Measurements from ENCODE around the gene INPP5K. TPM values are rescaled to one million over a fixed set of nuclear protein-coding genes. Genes with fewer than 3 reads are reported as not detected.
"Not testable (repeated sequence)": the region's sequence is repeated elsewhere in the genome, so short reads cannot be mapped to it uniquely, and the experiment has no call there.

Gene INPP5K
- total RNA-seq, 1 experiment from 2014 or later: 27.3 TPM

- DNase-seq (ENCODE audit: low read depth): no peak
Measured at GRCh38 chr17:1548032-1548431, 31.6 kb upstream of the INPP5K start.

DNA sequence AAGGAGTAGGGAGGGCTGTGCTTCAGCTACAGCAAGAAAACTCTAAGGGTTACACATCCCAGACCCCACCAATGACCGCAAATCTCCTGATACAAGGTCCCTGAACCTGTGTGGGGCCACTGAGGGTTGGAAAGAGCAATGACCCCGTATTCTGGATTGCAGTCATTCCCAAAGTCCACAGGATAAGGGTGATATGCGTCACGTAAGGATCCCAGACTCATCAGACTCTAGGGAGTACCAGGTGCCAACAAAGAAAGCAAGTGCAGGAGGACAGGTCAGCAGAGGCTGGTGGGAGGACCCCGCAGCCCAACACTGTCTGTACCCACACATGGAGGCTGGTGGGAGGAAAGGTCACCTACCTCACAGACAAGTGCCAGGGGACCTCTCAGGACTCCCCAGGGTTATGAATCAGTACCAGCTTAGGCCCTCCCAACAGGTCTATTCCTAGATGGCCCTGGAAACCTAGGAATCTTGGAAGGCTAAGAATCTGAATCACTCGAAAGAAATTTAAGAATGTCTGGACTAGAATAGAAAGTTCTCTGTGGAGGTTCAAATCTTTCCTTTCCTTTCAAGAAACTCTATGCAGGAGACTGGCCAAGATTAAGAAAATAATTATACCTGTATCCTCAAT, 30.0 kb upstream of the INPP5K start:
- DNase-seq (ENCODE audit: low read depth): no peak

DNA sequence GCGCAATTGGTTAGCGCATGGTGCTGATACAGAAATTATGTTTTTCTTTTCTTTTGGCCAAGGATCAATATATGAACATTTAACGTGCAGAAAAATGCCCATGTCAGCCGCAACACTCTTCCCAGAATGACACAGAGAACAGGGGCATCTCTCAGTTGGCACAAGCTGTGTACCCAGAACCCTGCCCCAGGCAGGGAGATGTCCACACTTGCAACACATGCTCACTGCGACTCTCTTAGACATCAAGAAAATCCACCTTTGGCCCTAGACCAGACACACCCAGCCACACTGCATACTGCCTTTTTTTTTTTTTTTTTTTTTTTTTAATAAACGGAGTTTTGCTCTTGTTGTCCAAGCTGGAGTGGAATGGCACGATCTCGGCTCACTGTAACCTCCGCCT, 29.2 kb upstream of the INPP5K start:
- DNase-seq (ENCODE audit: low read depth): no peak

GRCh38 chr17:1542316-1542715, 25.9 kb upstream of the INPP5K start:
- no peak for DNase-seq (ENCODE audit: low read depth)

DNA sequence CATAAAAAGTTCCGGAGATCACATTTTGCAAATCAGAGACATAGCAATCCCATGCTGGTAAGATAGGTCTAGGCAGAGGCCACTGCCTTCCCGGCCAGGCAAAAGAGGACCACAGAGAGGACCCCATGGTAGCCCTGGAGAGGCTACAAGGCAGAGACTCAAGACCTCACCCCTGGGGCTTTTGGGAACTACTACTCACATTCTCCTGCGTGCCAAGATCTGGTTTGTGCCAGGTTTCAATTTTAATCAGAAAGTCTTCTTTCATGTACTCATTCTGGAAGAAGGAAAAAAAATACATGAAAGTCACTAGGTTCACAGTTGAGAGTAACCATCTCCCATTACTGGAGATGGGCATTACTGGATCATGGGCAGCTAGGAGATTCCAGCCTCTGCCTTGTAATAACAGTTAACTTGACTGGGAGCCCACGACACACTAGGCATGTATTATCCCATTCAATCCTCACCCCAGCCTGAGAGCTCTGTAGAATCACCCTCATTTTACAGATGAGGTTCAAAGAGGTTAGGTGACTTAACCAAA, 25.0 kb upstream of the INPP5K start:
- no peak for DNase-seq (ENCODE audit: low read depth)

DNA sequence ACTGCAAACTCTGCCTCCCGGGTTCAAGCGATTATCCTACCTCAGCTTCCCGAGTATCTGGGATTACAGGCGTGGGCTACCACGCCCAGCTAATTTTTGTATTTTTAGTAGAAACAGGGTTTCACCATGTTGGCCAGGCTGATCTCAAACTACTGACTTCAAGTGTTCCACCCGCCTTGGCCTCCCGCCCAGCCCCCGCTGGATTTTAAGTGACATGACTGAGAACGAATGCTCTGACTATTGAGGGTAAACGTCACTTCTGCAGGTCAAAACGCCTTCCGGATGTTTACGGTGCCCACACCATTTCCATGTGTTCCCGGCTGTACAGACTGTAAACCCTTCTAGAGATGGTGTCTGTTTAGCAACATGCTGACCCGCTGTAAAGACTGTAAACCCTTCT, 23.4 kb upstream of the INPP5K start:
- DNase-seq (ENCODE audit: low read depth): no peak

DNA sequence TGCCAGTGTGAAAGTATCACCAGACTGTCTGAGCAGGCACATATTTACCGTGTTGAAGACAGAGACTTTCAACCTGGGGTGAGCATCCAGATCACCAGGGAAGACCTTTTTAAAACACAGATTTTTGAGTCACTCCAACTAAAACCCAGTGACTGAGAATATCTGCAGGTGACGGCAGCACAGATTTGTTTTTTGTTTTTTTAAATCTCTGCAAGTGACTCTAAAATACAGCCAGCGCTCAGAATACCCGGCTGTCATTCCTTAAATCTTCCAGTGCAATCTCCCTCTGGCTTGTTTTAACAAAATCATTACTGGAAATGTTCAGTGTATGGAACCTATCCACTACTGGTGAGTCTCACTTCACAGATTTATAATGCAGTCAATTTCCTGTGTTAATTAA, 19.3 kb upstream of the INPP5K start:
- DNase-seq (ENCODE audit: low read depth): no peak

DNA sequence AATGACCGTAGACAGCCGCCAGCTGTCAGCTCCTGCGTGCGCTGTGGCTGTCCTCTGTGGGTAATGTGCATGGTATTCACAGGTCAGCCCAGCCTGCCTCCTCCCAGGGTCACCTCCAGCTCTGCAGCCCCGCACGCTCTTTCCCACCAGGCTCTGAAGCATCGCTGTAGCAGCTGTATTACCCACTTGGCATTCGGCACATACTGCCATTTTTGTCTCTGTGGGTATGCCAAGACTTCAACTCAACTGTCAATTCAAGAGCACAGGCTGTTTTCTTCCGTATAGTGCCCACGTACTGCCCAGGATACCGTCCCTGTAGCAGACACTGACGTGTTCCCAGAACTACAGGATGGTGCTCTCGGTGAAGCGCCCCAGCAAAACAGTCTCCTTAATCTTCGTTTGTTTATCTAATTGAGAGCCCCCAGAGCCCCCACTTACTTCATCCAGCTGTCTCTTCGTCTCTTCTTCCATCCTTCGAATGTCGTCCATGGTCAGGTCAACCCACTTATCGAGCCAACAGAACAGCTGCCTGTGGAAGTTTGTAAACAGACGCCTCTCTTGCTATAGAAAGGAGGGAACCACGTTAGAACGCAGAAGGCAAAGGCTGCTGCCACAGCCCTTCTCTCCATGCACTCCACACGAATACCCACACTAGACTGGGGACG, 17.4 kb upstream of the INPP5K start:
- no peak for DNase-seq (ENCODE audit: low read depth)

DNA sequence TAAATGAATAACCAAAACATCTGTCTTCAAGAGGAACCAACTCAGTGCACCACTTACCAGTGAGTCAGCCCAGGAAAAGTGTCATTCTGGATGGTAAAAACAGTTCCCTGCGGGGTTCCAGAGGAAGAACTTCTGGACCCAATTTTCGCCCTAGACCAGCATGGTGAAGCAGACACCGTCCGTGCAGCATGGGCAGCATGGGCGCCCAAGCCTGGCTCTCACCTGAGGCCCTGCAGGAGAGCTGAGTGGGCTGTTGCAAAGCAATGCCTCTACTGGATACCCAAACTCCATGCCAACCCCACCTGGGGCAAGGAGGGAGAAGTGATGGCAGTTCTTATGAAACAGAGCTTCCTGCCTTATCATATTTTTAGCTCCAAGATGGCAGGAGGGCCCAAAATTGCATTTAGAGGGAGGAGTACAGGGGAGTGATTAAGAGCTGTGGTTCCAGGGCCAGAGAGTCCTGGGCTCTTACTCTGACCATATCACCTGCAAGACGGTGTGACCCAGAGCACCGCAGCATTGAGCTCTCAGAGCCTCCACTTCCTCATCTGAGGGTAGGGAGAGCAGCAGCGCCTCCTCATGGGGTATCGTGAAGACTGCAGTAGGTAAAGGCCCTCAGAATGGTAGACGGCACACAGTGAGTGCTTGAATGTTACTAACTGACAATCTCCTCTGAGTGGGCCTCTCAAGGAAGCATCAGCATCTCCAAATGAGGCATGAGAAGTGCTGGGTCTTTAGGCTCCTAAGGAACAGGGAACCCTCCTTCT, 16.6 kb upstream of the INPP5K start:
- DNase-seq (ENCODE audit: low read depth): no peak

DNA sequence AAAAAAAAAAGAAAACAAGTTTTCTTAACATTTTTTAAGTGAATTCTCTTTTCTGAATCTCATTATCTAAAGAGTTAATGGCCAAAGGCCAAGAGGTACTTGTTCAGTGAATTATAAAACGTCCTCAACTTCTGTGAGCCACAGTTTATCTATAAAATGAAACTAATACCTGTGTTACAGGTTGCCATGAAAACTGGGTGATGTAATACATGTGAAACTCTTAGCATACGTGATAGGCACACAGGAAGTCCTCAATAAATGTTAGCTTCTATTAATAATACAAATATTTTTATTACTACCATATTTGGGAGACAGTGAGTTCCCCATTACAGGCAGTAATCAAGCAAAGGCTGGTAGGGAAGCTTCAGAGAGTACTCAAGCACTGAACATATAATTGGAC, 13.5 kb upstream of the INPP5K start:
- DNase-seq (ENCODE audit: low read depth): no peak

DNA sequence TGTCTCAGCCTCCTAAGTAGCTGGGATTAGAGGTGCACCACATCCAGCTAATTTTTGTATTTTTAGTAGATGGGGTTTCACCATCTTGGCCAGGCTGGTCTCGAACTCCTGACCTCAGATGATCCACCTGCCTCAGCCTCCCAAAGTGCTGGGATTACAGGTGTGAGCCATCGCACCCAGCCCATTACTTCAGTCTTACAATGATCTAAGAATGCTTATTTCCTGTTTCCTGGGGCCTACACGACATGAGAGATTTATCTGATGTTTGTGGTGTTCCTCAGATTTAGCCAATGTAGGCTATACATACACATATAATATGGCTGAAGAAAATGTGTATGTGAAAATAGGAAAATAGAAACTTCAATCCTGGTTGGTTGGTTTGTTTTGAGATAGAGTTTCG, 10.5 kb upstream of the INPP5K start:
- not testable (repeated sequence) for DNase-seq (ENCODE audit: low read depth)

GRCh38 chr17:1522626-1523025, 6.2 kb upstream of the INPP5K start:
- no peak for DNase-seq (ENCODE audit: low read depth)

GRCh38 chr17:1521086-1521640, 4.8 kb upstream of the INPP5K start:
- DNase-seq (ENCODE audit: low read depth): peak; percentile 79

GRCh38 chr17:1519678-1520077, 3.3 kb upstream of the INPP5K start:
- no peak for DNase-seq (ENCODE audit: low read depth)

GRCh38 chr17:1518410-1518809, 2.0 kb upstream of the INPP5K start:
- peak; percentile 73 for DNase-seq (ENCODE audit: low read depth)

DNA sequence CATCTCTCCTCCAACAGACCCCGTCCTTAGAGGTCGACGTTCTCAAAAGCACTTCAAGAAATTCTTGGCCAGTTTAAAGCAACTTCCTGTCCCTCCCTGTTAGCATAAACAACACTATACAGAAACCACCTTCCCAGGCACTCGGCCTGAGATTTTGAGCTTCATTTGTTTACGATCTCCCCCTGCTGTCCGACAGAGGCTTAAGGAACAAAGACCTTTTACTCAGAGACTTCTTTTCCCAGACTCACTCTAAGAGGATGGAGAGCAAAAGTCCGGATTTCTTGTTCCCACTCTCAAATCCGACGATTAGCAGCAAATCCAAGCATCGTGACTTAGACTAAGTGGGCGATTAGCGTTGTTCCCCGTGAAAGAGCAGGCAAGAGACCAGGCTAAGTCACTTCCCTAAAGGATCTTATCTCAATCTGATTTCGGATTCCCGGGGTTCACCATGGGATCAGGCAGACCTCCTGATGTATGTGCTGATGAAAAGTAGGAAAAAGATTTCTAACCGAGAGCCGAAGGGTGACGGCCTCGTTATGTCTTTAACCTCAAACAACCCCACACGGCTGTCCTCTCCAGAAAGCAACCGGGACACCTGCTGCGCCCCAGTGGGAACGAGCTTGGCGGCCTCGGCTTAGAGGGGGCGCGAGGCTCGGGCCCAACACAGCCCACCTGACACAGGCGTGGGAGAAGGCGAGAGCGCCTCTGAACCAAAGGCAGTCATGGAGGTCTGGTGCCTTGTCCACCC, 598 bp downstream of the INPP5K start:
- DNase-seq (ENCODE audit: low read depth): peak; percentile 78

DNA sequence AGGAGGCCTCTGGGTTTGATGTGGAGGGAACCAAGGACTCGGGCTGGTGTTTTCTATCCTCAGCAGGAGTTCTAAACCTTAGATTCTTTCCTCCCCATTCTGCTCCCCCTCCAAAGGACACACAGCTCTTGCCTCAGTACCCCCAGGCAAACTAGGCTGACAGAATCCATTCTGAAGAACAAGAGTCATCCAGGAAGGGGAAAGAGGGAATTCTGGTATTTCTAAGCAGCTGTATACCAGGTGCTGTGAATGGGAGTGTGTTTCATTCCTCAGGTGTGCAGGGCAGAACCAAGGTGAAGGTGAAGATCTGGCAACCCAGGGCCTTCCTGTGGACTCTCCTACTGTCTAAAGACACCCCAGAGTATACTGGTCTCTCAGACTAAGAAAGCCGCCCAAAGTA, 4.1 kb downstream of the INPP5K start:
- DNase-seq (ENCODE audit: low read depth): no peak

DNA sequence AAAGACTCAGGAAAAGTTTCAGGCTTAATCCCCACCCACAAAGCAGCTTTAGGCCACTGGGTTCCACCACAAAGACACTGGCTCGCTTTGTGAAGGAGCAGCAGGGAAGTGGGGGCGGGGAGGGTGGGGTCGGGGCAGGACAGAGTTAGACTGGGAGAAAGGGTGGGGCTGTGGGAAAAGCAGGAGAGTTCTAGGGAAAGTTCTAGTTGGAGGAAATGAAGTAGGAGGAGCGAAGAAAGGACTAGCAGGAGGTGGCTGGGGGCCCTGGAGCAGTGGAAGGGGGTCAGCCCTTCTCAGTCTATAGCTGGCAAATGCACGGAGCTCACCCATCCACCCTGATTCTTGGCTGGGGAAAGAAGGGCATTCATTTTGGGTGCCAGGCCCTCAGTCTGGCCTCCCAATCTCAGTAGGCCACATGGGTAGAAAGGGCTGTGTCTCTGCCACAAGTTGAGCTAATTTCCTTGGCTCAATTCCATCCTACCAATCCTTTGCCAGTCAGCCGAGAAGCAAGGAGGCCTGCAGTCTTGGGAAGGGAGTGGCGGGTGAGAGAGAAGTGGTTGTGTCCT, 4.6 kb downstream of the INPP5K start:
- DNase-seq (ENCODE audit: low read depth): no peak

DNA sequence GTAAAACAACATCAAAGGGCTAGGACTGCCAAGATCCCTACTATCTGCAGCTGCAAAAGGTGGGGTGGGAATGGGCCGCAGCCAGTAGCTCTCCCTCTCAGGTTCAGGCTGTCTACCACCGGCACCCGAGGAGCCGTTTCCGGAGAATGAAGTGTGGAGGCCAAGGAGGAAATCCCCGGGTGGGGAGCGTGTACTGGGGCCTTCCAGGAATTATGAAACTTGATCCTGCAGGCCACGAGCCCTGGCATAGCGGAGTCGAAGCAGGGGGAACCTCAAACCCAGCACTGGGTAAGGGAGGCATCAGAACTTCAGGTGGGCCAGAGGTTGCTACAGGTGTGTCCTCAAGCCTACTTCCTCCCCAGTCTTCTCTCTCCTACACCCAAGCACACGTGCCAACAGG, 5.1 kb downstream of the INPP5K start:
- DNase-seq (ENCODE audit: low read depth): no peak

DNA sequence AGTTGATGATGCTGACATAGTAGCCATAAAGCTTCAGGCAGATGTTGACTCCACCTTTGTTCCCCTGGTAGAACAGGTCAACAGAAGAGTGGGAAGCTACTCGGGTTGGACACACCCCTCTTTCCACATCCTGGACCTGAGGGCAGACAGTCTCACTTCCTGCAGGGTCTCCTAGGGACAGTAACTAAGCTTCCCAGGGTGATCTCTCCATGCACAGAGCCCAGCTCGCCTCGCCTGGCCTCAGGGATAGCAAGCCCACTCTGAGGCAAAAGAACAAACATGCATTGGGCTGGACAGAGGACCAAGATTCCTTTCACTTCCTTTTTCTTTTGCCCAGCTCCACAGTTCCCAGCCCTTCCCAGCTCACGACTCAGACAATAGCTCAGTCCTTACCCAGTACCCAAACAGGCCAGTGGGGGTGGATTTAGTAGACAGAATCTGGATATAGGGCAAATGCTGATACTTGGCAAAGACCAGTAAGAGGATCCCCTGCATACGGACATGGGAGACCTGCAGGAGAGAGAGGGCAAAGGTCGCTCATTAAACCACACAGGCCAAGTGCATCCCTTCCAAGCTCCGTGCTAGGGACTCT, 7.0 kb downstream of the INPP5K start:
- no peak for DNase-seq (ENCODE audit: low read depth)

- DNase-seq (ENCODE audit: low read depth): not testable (repeated sequence)
Measured at GRCh38 chr17:1508709-1509108, 7.7 kb downstream of the INPP5K start.
